CD4-positive, alpha-beta T cell treated with Interleukin-21 for 1 hour (primary cell): ENCODE data around the gene ZC3H10.
"Not testable (repeated sequence)": the region's sequence is repeated elsewhere in the genome, so short reads cannot be mapped to it uniquely, and the experiment has no call there.

Experiments
- DNase-seq: peaks from one replicate; pipeline ENCODE4 v3.0.0-alpha.2; 2020

Gene ZC3H10

GRCh38 chr12:56156464-56157200, 38.6 kb downstream of the ZC3H10 start:
- not testable (repeated sequence) for DNase-seq

- DNase-seq: peak; percentile 78
These were observed 39.3 kb downstream of the ZC3H10 start for GRCh38 chr12:56157201-56158028.

GRCh38 chr12:56158029-56158925, 40.2 kb downstream of the ZC3H10 start, which contains the start of gene MYL6:
Gene MYL6, plus strand, starts transcription at chr12:56158359. Its CDS starts 43 bp downstream, at chr12:56158402.
- peak; percentile 95 for DNase-seq

GRCh38 chr12:56158926-56159461, 40.9 kb downstream of the ZC3H10 start:
- peak; percentile 38 for DNase-seq

- peak; percentile 13 for DNase-seq
These were observed 41.6 kb downstream of the ZC3H10 start for GRCh38 chr12:56159482-56160192.

- DNase-seq: peak; percentile 77
These were observed 42.2 kb downstream of the ZC3H10 start for GRCh38 chr12:56160193-56160763.

- no peak for DNase-seq
These were observed 43.0 kb downstream of the ZC3H10 start for GRCh38 chr12:56160894-56161689.

- peak; percentile 17 for DNase-seq
These were observed 43.8 kb downstream of the ZC3H10 start for GRCh38 chr12:56161690-56162351.

- no peak for DNase-seq
These were observed 44.6 kb downstream of the ZC3H10 start for GRCh38 chr12:56162468-56163290.

GRCh38 chr12:56163533-56164344, 45.7 kb downstream of the ZC3H10 start:
- peak; percentile 17 for DNase-seq

- DNase-seq: peak; percentile 12
These were observed 46.3 kb downstream of the ZC3H10 start for GRCh38 chr12:56164345-56164729.

GRCh38 chr12:56165369-56165768, 47.3 kb downstream of the ZC3H10 start:
- no peak for DNase-seq

GRCh38 chr12:56169229-56169759, 51.2 kb downstream of the ZC3H10 start:
- no peak for DNase-seq

GRCh38 chr12:56172839-56173238, 54.8 kb downstream of the ZC3H10 start:
- no peak for DNase-seq
